Prostate gland (tissue), 2 donors: Measurements from ENCODE around the gene WDR87.

Experiments used
- POLR2A ChIP-seq: fragments of 450-650 bp; IDR thresholded peaks from one replicate; pipeline ENCODE4 v1.6.1; 2016; ENCODE audit warnings: antibody characterized with exemption, mild to moderate bottlenecking
- POLR2AphosphoS5 ChIP-seq: sonication (generic); formaldehyde crosslinking; IDR thresholded peaks from one replicate; pipeline ENCODE4 v1.6.1; 2017; ENCODE audit warnings: antibody characterized with exemption
- TF ChIP-seq, protein P1 (sequence below), 4 experiments: fragments of 200-600 bp in 2 of 4; fragments of 450-650 bp in 2 of 4; sonication (generic) in 2 of 4; IDR thresholded peaks; 1 replicate in 3 of 4; 2 replicates in 1 of 4; pipeline ENCODE4 v1.5.1; 2016 to 2019; ENCODE audit warnings: antibody characterized with exemption in 4 of 4, mild to moderate bottlenecking in 2 of 4, moderate library complexity in 2 of 4

DNA sequence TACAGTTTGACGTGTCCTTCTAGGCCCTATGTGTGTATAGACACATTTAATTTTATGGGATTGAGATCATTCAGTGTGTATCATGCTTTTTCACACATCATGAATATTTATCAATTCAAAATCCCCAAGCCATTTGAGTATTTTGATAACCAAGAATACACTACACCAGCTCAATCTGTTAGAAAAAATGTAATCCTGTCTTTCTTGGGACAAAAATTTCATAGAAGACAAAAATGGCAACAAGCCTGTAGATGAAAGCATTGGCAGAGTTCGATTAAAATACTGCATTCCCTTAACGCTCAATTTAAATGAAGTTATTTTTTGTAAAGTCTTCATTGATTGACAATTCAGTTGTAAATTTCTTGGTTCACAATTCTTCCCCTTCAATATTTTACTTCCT is 41.9 kb downstream of the WDR87 start:
- TF ChIP-seq, protein P1, sequence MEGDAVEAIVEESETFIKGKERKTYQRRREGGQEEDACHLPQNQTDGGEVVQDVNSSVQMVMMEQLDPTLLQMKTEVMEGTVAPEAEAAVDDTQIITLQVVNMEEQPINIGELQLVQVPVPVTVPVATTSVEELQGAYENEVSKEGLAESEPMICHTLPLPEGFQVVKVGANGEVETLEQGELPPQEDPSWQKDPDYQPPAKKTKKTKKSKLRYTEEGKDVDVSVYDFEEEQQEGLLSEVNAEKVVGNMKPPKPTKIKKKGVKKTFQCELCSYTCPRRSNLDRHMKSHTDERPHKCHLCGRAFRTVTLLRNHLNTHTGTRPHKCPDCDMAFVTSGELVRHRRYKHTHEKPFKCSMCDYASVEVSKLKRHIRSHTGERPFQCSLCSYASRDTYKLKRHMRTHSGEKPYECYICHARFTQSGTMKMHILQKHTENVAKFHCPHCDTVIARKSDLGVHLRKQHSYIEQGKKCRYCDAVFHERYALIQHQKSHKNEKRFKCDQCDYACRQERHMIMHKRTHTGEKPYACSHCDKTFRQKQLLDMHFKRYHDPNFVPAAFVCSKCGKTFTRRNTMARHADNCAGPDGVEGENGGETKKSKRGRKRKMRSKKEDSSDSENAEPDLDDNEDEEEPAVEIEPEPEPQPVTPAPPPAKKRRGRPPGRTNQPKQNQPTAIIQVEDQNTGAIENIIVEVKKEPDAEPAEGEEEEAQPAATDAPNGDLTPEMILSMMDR (IDR thresholded peaks at IDR 0.05), result no peak
- TF ChIP-seq POLR2A (no peak), POLR2AphosphoS5 (no peak)
